OCI-LY7 (cell line): ENCODE results near the gene ATG2A. TPM values are rescaled to one million over a fixed set of nuclear protein-coding genes. Genes with fewer than 3 reads are reported as not detected.

Experiments
- BruUV-seq: library from RNA; stranded (reverse); fragments of 400-500 nt; replicated peaks from 2 replicates; lab custom pipeline; 2021; lab: Mats Ljungman, UMichigan
- CTCF ChIA-PET: fragments of 300-600 bp; sonication (Branson Sonifier 250); formaldehyde crosslinking; loops from one replicate; lab custom pipeline; 2022; ENCODE audit warnings: antibody characterized with exemption; ENCODE audit not compliant: unreplicated experiment; lab: Charles Lee
- POLR2A ChIA-PET: fragments of 300-600 bp; sonication (Branson Sonifier 250); formaldehyde crosslinking; loops from one replicate; lab custom pipeline; 2022; ENCODE audit warnings: antibody characterized with exemption; lab: Charles Lee
- DNase-seq: peaks from one replicate; pipeline ENCODE4 v3.0.0-alpha.2; 2015; ENCODE audit warnings: low spot score
- H2AFZ ChIP-seq: fragments of 200-600 bp; sonication (generic), shearing (Covaris generic); 2 replicates; pipeline ENCODE4 v1.6.1; 2014; ENCODE audit warnings: mild to moderate bottlenecking, antibody characterized with exemption, low read length, moderate library complexity
- H3K27ac ChIP-seq: fragments of 200-600 bp; sonication (generic); 2 replicates; pipeline ENCODE4 v1.5.1; 2014; ENCODE audit warnings: mixed run types, low read depth, mild to moderate bottlenecking, moderate library complexity, low read length, inconsistent platforms; ENCODE audit not compliant: poor library complexity, severe bottlenecking
- H3K36me3 ChIP-seq: fragments of 200-600 bp; sonication (generic); 2 replicates; pipeline ENCODE4 v1.6.1; 2014; ENCODE audit warnings: mild to moderate bottlenecking, antibody characterized with exemption, low read length, moderate library complexity, mixed read lengths; ENCODE audit not compliant: insufficient read depth
- H3K4me1 ChIP-seq: fragments of 200-600 bp; sonication (generic); 2 replicates; pipeline ENCODE4 v1.5.1; 2014; ENCODE audit warnings: mild to moderate bottlenecking, low read length; ENCODE audit not compliant: insufficient read depth, poor library complexity, severe bottlenecking
- H3K4me2 ChIP-seq: fragments of 200-600 bp; sonication (generic); 2 replicates; pipeline ENCODE4 v1.6.1; 2014; ENCODE audit warnings: mild to moderate bottlenecking, low read length
- H3K4me3 ChIP-seq: fragments of 200-600 bp; sonication (generic); 2 replicates; pipeline ENCODE4 v1.5.1; 2014; ENCODE audit warnings: mild to moderate bottlenecking, low read depth, low read length; ENCODE audit not compliant: poor library complexity, severe bottlenecking
- H3K79me2 ChIP-seq: fragments of 200-600 bp; sonication (generic); 2 replicates; pipeline ENCODE4 v1.6.1; 2016; ENCODE audit warnings: low read depth, mild to moderate bottlenecking, low read length, moderate library complexity, mixed read lengths; ENCODE audit not compliant: insufficient read depth
- H3K9me2 ChIP-seq: fragments of 200-600 bp; sonication (generic); 2 replicates; pipeline ENCODE4 v1.6.1; 2016; ENCODE audit warnings: mild to moderate bottlenecking, low read length, mixed read lengths; ENCODE audit not compliant: insufficient read depth
- H3K9me3 ChIP-seq: fragments of 200-600 bp; sonication (generic); 2 replicates; pipeline ENCODE4 v1.6.1; 2014; ENCODE audit warnings: mild to moderate bottlenecking, mixed run types, low read length, mixed read lengths
- H4K20me1 ChIP-seq: fragments of 200-600 bp; sonication (generic); 2 replicates; pipeline ENCODE4 v1.6.1; 2014; ENCODE audit warnings: mild to moderate bottlenecking, antibody characterized with exemption, low read length, moderate library complexity, mixed read lengths; ENCODE audit not compliant: insufficient read depth
- EZH2phosphoT487 ChIP-seq: fragments of 200-600 bp; sonication (generic); IDR thresholded peaks from 2 replicates; pipeline ENCODE4 v1.6.1; 2018; ENCODE audit warnings: low read depth, borderline replicate concordance, mild to moderate bottlenecking, mixed run types, antibody characterized with exemption, low read length, moderate library complexity, mixed read lengths
- intact Hi-C: fragments of 100-400 bp; cut with micrococcal nuclease; formaldehyde crosslinking; loops from one replicate; pipeline ENCODE4 v1.10.0; 2022; ENCODE audit not compliant: unreplicated experiment
- total RNA-seq, 2 experiments: library from RNA; depleted of rRNA in 1 of 2; stranded (reverse); fragments of >200 nt in 1 of 2; shearing (Covaris generic) in 1 of 2; gene quantifications; 2 replicates each; pipeline ENCODE4 v1.2.3, GENCODE V29; 2014 to 2022
- TF ChIP-seq, protein P1 (sequence below): fragments of 200-600 bp; sonication (generic); conservative IDR thresholded peaks from 2 replicates; pipeline ENCODE4 v1.5.1; 2014; ENCODE audit warnings: mild to moderate bottlenecking, antibody characterized with exemption, low read length, moderate library complexity, mixed read lengths

The ATG2A gene
- total RNA-seq, 2 experiments from 2014 or later = 18.1 to 28.2 TPM

DNA sequence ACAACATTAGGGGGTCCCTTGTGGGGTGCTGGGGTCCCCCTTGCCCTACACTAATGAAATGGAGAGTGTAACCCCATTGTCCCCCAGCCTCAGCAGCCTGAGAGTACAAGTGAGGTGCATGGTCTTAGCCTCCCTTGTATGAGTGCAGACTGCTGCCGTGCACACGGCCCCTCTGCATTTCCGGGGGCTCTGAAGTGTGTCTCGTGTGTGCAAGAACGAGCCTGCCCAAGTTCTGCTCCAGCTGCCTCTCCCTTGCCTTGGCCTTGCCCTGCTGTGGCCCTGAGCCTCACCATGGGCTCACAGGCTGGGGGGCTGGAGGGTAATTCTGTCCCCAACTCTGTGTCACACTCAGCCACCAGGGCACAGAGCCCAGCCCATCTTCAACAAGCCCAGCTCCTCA lies 33.4 kb downstream of the ATG2A start:
- H3K9me3 ChIP-seq = no peaks in the 10 kb centered on the region
- H2AFZ ChIP-seq = peak overlapping the region; percentile 17; the same call in 1 of the 2 replicates
- intact Hi-C loops = no loop called here
- POLR2A ChIA-PET = interaction anchor here (1.0 to 1.2 kb wide), 2 partner anchors 18 to 35 kb away, joined by 3 to 4 read pairs; no protein-coding TSS in a partner anchor
- CTCF ChIA-PET = interaction anchor here (0.7 to 2.4 kb wide), 6 partner anchors 9 to 35 kb away, joined by 3 to 9 read pairs (median 4); no protein-coding TSS in a partner anchor
- no peaks in the 10 kb centered on the region for H4K20me1 ChIP-seq
- peak overlapping the region; percentile 80 for H3K27ac ChIP-seq
- no peaks in the 10 kb centered on the region for H3K9me2 ChIP-seq
- H3K36me3 ChIP-seq = no peaks in the 10 kb centered on the region
- no peak for TF ChIP-seq EZH2phosphoT487
- TF ChIP-seq, protein P1, sequence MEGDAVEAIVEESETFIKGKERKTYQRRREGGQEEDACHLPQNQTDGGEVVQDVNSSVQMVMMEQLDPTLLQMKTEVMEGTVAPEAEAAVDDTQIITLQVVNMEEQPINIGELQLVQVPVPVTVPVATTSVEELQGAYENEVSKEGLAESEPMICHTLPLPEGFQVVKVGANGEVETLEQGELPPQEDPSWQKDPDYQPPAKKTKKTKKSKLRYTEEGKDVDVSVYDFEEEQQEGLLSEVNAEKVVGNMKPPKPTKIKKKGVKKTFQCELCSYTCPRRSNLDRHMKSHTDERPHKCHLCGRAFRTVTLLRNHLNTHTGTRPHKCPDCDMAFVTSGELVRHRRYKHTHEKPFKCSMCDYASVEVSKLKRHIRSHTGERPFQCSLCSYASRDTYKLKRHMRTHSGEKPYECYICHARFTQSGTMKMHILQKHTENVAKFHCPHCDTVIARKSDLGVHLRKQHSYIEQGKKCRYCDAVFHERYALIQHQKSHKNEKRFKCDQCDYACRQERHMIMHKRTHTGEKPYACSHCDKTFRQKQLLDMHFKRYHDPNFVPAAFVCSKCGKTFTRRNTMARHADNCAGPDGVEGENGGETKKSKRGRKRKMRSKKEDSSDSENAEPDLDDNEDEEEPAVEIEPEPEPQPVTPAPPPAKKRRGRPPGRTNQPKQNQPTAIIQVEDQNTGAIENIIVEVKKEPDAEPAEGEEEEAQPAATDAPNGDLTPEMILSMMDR = no peak
- peak overlapping the region; percentile 46 for H3K4me2 ChIP-seq
- no peak overlapping the region for H3K4me3 ChIP-seq
- H3K4me1 ChIP-seq = peaks cover 71% of the 10 kb centered on the region
- peaks cover 10% of the 10 kb centered on the region; the same call in 1 of the 2 replicates for H3K79me2 ChIP-seq
- BruUV-seq = no TSS peak
- DNase-seq = peak; percentile 67

DNA sequence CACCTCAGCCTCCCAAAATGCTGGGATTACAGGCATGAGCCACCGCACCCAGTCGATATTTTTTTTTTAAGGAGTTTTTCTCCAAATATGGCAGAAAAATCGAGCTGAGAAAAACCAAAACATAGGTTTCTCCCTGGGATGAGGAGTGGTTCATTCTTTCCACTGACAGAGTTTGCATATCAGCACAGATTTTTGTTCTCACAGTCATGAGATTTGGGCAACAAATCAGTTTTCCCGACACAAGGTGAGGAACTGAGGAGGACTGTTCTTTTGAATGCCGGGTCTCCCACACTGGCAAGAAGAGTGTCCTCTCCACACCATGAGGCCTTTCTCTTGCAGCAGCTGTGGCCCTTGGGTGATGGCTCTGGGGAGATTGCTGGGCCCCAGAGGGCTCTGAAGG lies 34.8 kb downstream of the ATG2A start:
- ChIA-PET POLR2A (interaction anchor here (0.6 to 2.1 kb wide), 3 partner anchors 33 to 99 kb away, joined by 3 to 10 read pairs (median 8); no protein-coding TSS in a partner anchor), CTCF (interaction anchor here (1.3 kb wide), 1 partner anchor 29 kb away, joined by 4 read pairs; no protein-coding TSS in a partner anchor)
- Histone ChIP-seq H3K9me2 (no peaks in the 10 kb centered on the region), H3K36me3 (peaks cover 2% of the 10 kb centered on the region; the same call in 1 of the 2 replicates), H3K4me2 (no peak overlapping the region), H3K27ac (peak overlapping the region; percentile 80), H3K9me3 (no peaks in the 10 kb centered on the region), H3K4me3 (no peak overlapping the region), H3K79me2 (peaks cover 21% of the 10 kb centered on the region), H4K20me1 (peaks cover 8% of the 10 kb centered on the region; the same call in 1 of the 2 replicates), H2AFZ (peak overlapping the region; percentile 7; the same call in 1 of the 2 replicates), H3K4me1 (peaks cover 58% of the 10 kb centered on the region)
- DNase-seq = no peak
- no TSS peak for BruUV-seq
- TF ChIP-seq EZH2phosphoT487 = no peak
- TF ChIP-seq, protein P1 = no peak
- intact Hi-C loops = no loop called here

GRCh38 chr11:64881476-64881875 lies 35.5 kb downstream of the ATG2A start:
- Histone ChIP-seq H3K9me2 (no peaks in the 10 kb centered on the region), H4K20me1 (peaks cover 15% of the 10 kb centered on the region; the same call in 1 of the 2 replicates), H3K4me1 (peaks cover 56% of the 10 kb centered on the region), H2AFZ (no peak overlapping the region), H3K9me3 (no peaks in the 10 kb centered on the region), H3K4me2 (no peak overlapping the region), H3K4me3 (no peak overlapping the region), H3K36me3 (peaks cover 9% of the 10 kb centered on the region), H3K27ac (peak overlapping the region; percentile 80), H3K79me2 (peaks cover 29% of the 10 kb centered on the region)
- DNase-seq = no peak
- TF ChIP-seq, protein P1 = no peak
- TF ChIP-seq EZH2phosphoT487 = no peak
- intact Hi-C loops = no loop called here
- ChIA-PET POLR2A (interaction anchor here (0.7 to 2.1 kb wide), 2 partner anchors 28 to 32 kb away, joined by 3 to 10 read pairs; no protein-coding TSS in a partner anchor), CTCF (no interaction called here)
- BruUV-seq = no TSS peak
